H9 (cell line): ENCODE measurements around the gene HYAL4. TPM values are rescaled to one million over a fixed set of nuclear protein-coding genes. Genes with fewer than 3 reads are reported as not detected.
"Not testable (repeated sequence)": the region's sequence is repeated elsewhere in the genome, so short reads cannot be mapped to it uniquely, and the experiment has no call there.

ENCODE experiments used
- DNase-seq: peaks from one replicate; pipeline ENCODE4 v3.0.0-alpha.2; 2017
- H2AFZ ChIP-seq: one replicate; pipeline ENCODE4 v1.6.1; 2013; ENCODE audit warnings: mild to moderate bottlenecking, low read length, control low read depth, moderate library complexity
- H2AK5ac ChIP-seq: 2 replicates; pipeline ENCODE4 v1.6.1; 2013; ENCODE audit warnings: low read length, control low read depth, mixed read lengths; ENCODE audit not compliant: insufficient read length
- H2BK120ac ChIP-seq: one replicate; pipeline ENCODE4 v1.6.1; 2013; ENCODE audit warnings: low read depth, mild to moderate bottlenecking, low read length, control low read depth, inconsistent platforms; ENCODE audit not compliant: poor library complexity, severe bottlenecking
- H2BK12ac ChIP-seq: 2 replicates; pipeline ENCODE4 v1.6.1; 2013; ENCODE audit warnings: low read length, control low read depth, mixed read lengths, low read depth; ENCODE audit not compliant: insufficient read length
- H2BK15ac ChIP-seq: 2 replicates; pipeline ENCODE4 v1.6.1; 2013; ENCODE audit warnings: low read depth, low read length, control low read depth
- H2BK20ac ChIP-seq: one replicate; pipeline ENCODE4 v1.6.1; 2013; ENCODE audit warnings: low read depth, mild to moderate bottlenecking, low read length, control low read depth, inconsistent platforms; ENCODE audit not compliant: poor library complexity, severe bottlenecking
- H2BK5ac ChIP-seq: 2 replicates; pipeline ENCODE4 v1.6.1; 2013; ENCODE audit warnings: low read length, control low read depth, mixed read lengths; ENCODE audit not compliant: insufficient read length
- H3K14ac ChIP-seq: 2 replicates; pipeline ENCODE4 v1.6.1; 2013; ENCODE audit warnings: low read length, control low read depth; ENCODE audit not compliant: insufficient read depth
- H3K18ac ChIP-seq: 2 replicates; pipeline ENCODE4 v1.6.1; 2013; ENCODE audit warnings: low read depth, mild to moderate bottlenecking, mixed read lengths, low read length, control low read depth; ENCODE audit not compliant: insufficient read length
- H3K23ac ChIP-seq: 2 replicates; pipeline ENCODE4 v1.6.1; 2013; ENCODE audit warnings: low read length, control low read depth, mixed read lengths, low read depth; ENCODE audit not compliant: insufficient read length
- H3K23me2 ChIP-seq: 2 replicates; pipeline ENCODE4 v1.6.1; 2013; ENCODE audit warnings: low read depth, mild to moderate bottlenecking, mixed read lengths, low read length, control low read depth; ENCODE audit not compliant: insufficient read length, poor library complexity, severe bottlenecking
- H3K27ac ChIP-seq: 2 replicates; pipeline ENCODE4 v1.5.1; 2013; ENCODE audit warnings: low read length, control low read depth, mixed read lengths, low read depth; ENCODE audit not compliant: insufficient read length
- H3K27me3 ChIP-seq: 2 replicates; pipeline ENCODE4 v1.6.1; 2013; ENCODE audit warnings: low read length, control low read depth, inconsistent platforms; ENCODE audit not compliant: insufficient read depth
- H3K4ac ChIP-seq: 2 replicates; pipeline ENCODE4 v1.6.1; 2013; ENCODE audit warnings: low read depth, mild to moderate bottlenecking, control low read depth, inconsistent platforms, low read length, moderate library complexity
- H3K4me1 ChIP-seq: 2 replicates; pipeline ENCODE4 v1.6.1; 2013; ENCODE audit warnings: low read length, control low read depth, inconsistent platforms; ENCODE audit not compliant: insufficient read depth
- H3K4me2 ChIP-seq: 2 replicates; pipeline ENCODE4 v1.6.1; 2013; ENCODE audit warnings: low read length, control low read depth, mixed read lengths; ENCODE audit not compliant: insufficient read length, insufficient read depth
- H3K56ac ChIP-seq: 2 replicates; pipeline ENCODE4 v1.6.1; 2013; ENCODE audit warnings: low read depth, mild to moderate bottlenecking, mixed read lengths, low read length, control low read depth; ENCODE audit not compliant: insufficient read length
- H3K79me1 ChIP-seq: 2 replicates; pipeline ENCODE4 v1.6.1; 2013; ENCODE audit warnings: low read depth, mild to moderate bottlenecking, moderate library complexity, low read length, control low read depth, inconsistent platforms; ENCODE audit not compliant: insufficient read depth, poor library complexity, severe bottlenecking
- H3K79me2 ChIP-seq: 2 replicates; pipeline ENCODE4 v1.6.1; 2013; ENCODE audit warnings: low read length, control low read depth, inconsistent platforms; ENCODE audit not compliant: insufficient read depth
- H3K9ac ChIP-seq: 2 replicates; pipeline ENCODE4 v1.6.1; 2013; ENCODE audit warnings: low read length, control low read depth, mixed read lengths; ENCODE audit not compliant: insufficient read length; ENCODE audit errors: extremely low read depth
- H3K9me3 ChIP-seq: one replicate; pipeline ENCODE4 v1.6.1; 2013; ENCODE audit warnings: low read depth, low read length, inconsistent platforms; ENCODE audit not compliant: control insufficient read depth
- H3T11ph ChIP-seq: one replicate; pipeline ENCODE4 v1.6.1; 2013; ENCODE audit warnings: mild to moderate bottlenecking, low read length, control low read depth, inconsistent platforms
- H4K20me1 ChIP-seq: one replicate; pipeline ENCODE4 v1.6.1; 2013; ENCODE audit not compliant: control insufficient read depth, insufficient read length, insufficient read depth
- H4K5ac ChIP-seq: 2 replicates; pipeline ENCODE4 v1.6.1; 2013; ENCODE audit warnings: low read depth, mild to moderate bottlenecking, mixed read lengths, low read length, control low read depth; ENCODE audit not compliant: insufficient read length
- H4K8ac ChIP-seq: replicated peaks from 2 replicates; pipeline ENCODE4 v1.6.1; 2013; ENCODE audit warnings: low read length, control low read depth, mixed read lengths, low read depth; ENCODE audit not compliant: insufficient read length
- H4K91ac ChIP-seq: 2 replicates; pipeline ENCODE4 v1.6.1; 2013; ENCODE audit warnings: low read depth, mild to moderate bottlenecking, moderate library complexity, mixed read lengths, low read length, control low read depth; ENCODE audit not compliant: insufficient read length
- H3K27ac Mint-ChIP-seq, 3 experiments: 2 replicates in 2 of 3; 3 replicates in 1 of 3; pipeline ENCODE4 v1.8.0; 2020 to 2021; ENCODE audit warnings: mixed read lengths in 3 of 3, mild to moderate bottlenecking in 1 of 3, moderate library complexity in 1 of 3
- H3K27me3 Mint-ChIP-seq: 2 replicates; pipeline ENCODE4 v1.8.0; 2021; ENCODE audit warnings: low read depth, mild to moderate bottlenecking, moderate library complexity, mixed read lengths
- H3K36me3 Mint-ChIP-seq, 3 experiments: 2 replicates in 2 of 3; 3 replicates in 1 of 3; pipeline ENCODE4 v1.8.0; 2020 to 2021; ENCODE audit warnings: low read depth in 3 of 3, mixed read lengths in 3 of 3; ENCODE audit not compliant: insufficient read depth in 1 of 3
- H3K4me1 Mint-ChIP-seq, 2 experiments: 2 replicates each; pipeline ENCODE4 v1.8.0; 2020; ENCODE audit warnings: mixed read lengths in 2 of 2
- H3K4me3 Mint-ChIP-seq, 2 experiments: 2 replicates in 1 of 2; 3 replicates in 1 of 2; pipeline ENCODE4 v1.8.0; 2020 to 2021; ENCODE audit warnings: mild to moderate bottlenecking in 2 of 2, mixed read lengths in 2 of 2, moderate library complexity in 1 of 2
- H3K9me3 Mint-ChIP-seq, 2 experiments: 2 replicates in 1 of 2; 3 replicates in 1 of 2; pipeline ENCODE4 v1.8.0; 2020; ENCODE audit warnings: mild to moderate bottlenecking in 2 of 2, mixed read lengths in 2 of 2, moderate library complexity in 1 of 2
- CTCF ChIP-seq: fragments of 200-600 bp; sonication (generic); conservative IDR thresholded peaks from 3 replicates; pipeline ENCODE4 v1.8.0; 2021; ENCODE audit warnings: antibody characterized with exemption, mild to moderate bottlenecking
- WGBS: extraction: QIAGEN DNeasy Blood & Tissue Kit; methylation state at CpG from one replicate; pipeline ENCODE4 v1.1.7; 2013; ENCODE audit warnings: missing lambda C conversion rate, low lambda C conversion rate, mixed read lengths; ENCODE audit not compliant: insufficient read length; ENCODE audit errors: extremely low coverage; 5-methylcytosine and 5-hydroxymethylcytosine counted together
- total RNA-seq: library from RNA; stranded (reverse); gene quantifications from 2 replicates; pipeline ENCODE4 v1.2.1, GENCODE V29; 2021

Gene HYAL4
- total RNA-seq, 1 experiment from 2014 or later: not detected

- H3K9me3 Mint-ChIP-seq: peaks cover 9 to 10% of the 10 kb centered on the region in 2 experiments; a peak in 4 of 5 replicates
- no CpG with 5 or more reads among the region's 4 CpGs for WGBS
- Histone ChIP-seq H4K91ac (no peak overlapping the region), H3K79me2 (no peaks in the 10 kb centered on the region), H2BK12ac (no peak overlapping the region), H3K79me1 (no peaks in the 10 kb centered on the region), H2BK120ac (no peak overlapping the region), H3T11ph (no peak overlapping the region), H3K9ac (no peak overlapping the region), H4K8ac (no peak overlapping the region), H3K9me3 (no peaks in the 10 kb centered on the region), H3K4ac (no peak overlapping the region), H3K56ac (no peak overlapping the region), H4K5ac (no peak overlapping the region), H2BK20ac (no peak overlapping the region), H3K23me2 (no peaks in the 10 kb centered on the region), H3K14ac (no peak overlapping the region), H3K27ac (no peak overlapping the region), H3K23ac (no peak overlapping the region), H2AFZ (no peak overlapping the region), H3K4me1 (no peaks in the 10 kb centered on the region), H3K27me3 (no peaks in the 10 kb centered on the region), H3K4me2 (no peak overlapping the region), H2BK5ac (no peak overlapping the region), H2BK15ac (no peak overlapping the region), H2AK5ac (no peak overlapping the region), H4K20me1 (no peaks in the 10 kb centered on the region), H3K18ac (no peak overlapping the region)
- no peak overlapping the region for H3K4me3 Mint-ChIP-seq
- no peaks in the 10 kb centered on the region; a peak in 1 of 4 replicates for H3K4me1 Mint-ChIP-seq
- 0 out of 7 replicates have a peak, but pooled peaks cover 0 to 4% (median 0%) of the 10 kb centered on the region in 3 experiments for H3K36me3 Mint-ChIP-seq
- H3K27me3 Mint-ChIP-seq: no peaks in the 10 kb centered on the region
- H3K27ac Mint-ChIP-seq: no peak overlapping the region
- TF ChIP-seq CTCF: no peak
- DNase-seq: no peak
These were observed 8.3 kb upstream of the HYAL4 start for GRCh38 chr7:123836656-123837055.

- H2BK5ac ChIP-seq, H3K9ac ChIP-seq, H3K4me1 Mint-ChIP-seq, H3K23me2 ChIP-seq, H4K20me1 ChIP-seq, H2AFZ ChIP-seq, H3K4me3 Mint-ChIP-seq, H4K8ac ChIP-seq, H2BK12ac ChIP-seq, H2BK20ac ChIP-seq, H2AK5ac ChIP-seq, H3K4me2 ChIP-seq, DNase-seq, H3K18ac ChIP-seq, H2BK120ac ChIP-seq, H3K79me1 ChIP-seq, H3K9me3 ChIP-seq, H3K79me2 ChIP-seq, H3K27ac ChIP-seq, H3K27me3 Mint-ChIP-seq, H3K23ac ChIP-seq, H4K5ac ChIP-seq, H3K27ac Mint-ChIP-seq, H3K27me3 ChIP-seq, H3T11ph ChIP-seq, H4K91ac ChIP-seq, H3K36me3 Mint-ChIP-seq, H2BK15ac ChIP-seq, H3K4ac ChIP-seq, H3K56ac ChIP-seq, H3K14ac ChIP-seq, H3K4me1 ChIP-seq: not testable (repeated sequence)
- WGBS: no CpG with 5 or more reads among the region's 2 CpGs
- H3K9me3 Mint-ChIP-seq: peaks cover 9 to 10% of the 10 kb centered on the region in 2 experiments; a peak in 4 of 5 replicates
These were observed 5.9 kb upstream of the HYAL4 start for GRCh38 chr7:123839106-123839505.
